Breast epithelium (tissue), 4 donors: ENCODE measurements around the gene TMEM273. TPM values are rescaled to one million over a fixed set of nuclear protein-coding genes. Genes with fewer than 3 reads are reported as not detected.
"Not testable (repeated sequence)": the region's sequence is repeated elsewhere in the genome, so short reads cannot be mapped to it uniquely, and the experiment has no call there.

ENCODE experiments used
- DNase-seq, 2 donors: peaks; one replicate each; pipeline ENCODE4 v3.0.0-alpha.2; 2019; ENCODE audit warnings: low spot score in 2 of 2
- H3K27ac ChIP-seq, 2 donors: fragments of 200-600 bp; sonication (generic) in 1 of 2; one replicate each; pipeline ENCODE4 v1.5.1; 2016 to 2019; ENCODE audit warnings: mild to moderate bottlenecking in 1 of 2
- H3K27me3 ChIP-seq, 2 donors: fragments of 200-600 bp; sonication (generic) in 1 of 2; one replicate each; pipeline versions ENCODE4 v1.5.1 to v1.6.0; 2017 to 2019; ENCODE audit warnings: control low read depth in 1 of 2, mild to moderate bottlenecking in 1 of 2
- H3K36me3 ChIP-seq: fragments of 200-600 bp; one replicate; pipeline ENCODE4 v1.5.1; 2019
- H3K4me1 ChIP-seq, 2 donors: fragments of 200-600 bp; sonication (generic); one replicate each; pipeline ENCODE4 v1.5.1; 2016 to 2019; ENCODE audit warnings: control low read depth in 1 of 2
- H3K4me3 ChIP-seq, 3 donors: fragments of 200-600 bp; sonication (generic); 1 replicate in 2 of 3; 2 replicates in 1 of 3; pipeline ENCODE4 v1.5.1; 2016 to 2019; ENCODE audit warnings: mild to moderate bottlenecking in 3 of 3, moderate library complexity in 2 of 3
- H3K9me3 ChIP-seq, 2 donors: fragments of 200-600 bp; sonication (generic) in 1 of 2; one replicate each; pipeline ENCODE4 v1.5.1; 2016 to 2019; ENCODE audit warnings: control low read depth in 1 of 2
- CTCF ChIP-seq, 3 donors: fragments of 450-650 bp; IDR thresholded peaks; one replicate each; pipeline ENCODE4 v1.5.1; 2016 to 2017; ENCODE audit warnings: antibody characterized with exemption in 3 of 3, mild to moderate bottlenecking in 3 of 3, moderate library complexity in 3 of 3
- POLR2A ChIP-seq: fragments of 450-650 bp; IDR thresholded peaks from one replicate; pipeline ENCODE4 v1.6.1; 2016; ENCODE audit warnings: antibody characterized with exemption, mild to moderate bottlenecking, moderate library complexity
- POLR2AphosphoS5 ChIP-seq, 3 donors: sonication (generic); formaldehyde crosslinking; IDR thresholded peaks; one replicate each; pipeline ENCODE4 v1.6.1; 2017; ENCODE audit warnings: antibody characterized with exemption in 3 of 3
- intact Hi-C: fragments of 100-400 bp; cut with DNase I; formaldehyde crosslinking; loops from one replicate; pipeline ENCODE4 v1.15.1; 2023; ENCODE audit warnings: low total_unique reads
- total RNA-seq, 3 donors: library from RNA; depleted of rRNA; stranded (reverse); fragments of >200 nt; gene quantifications; one replicate each; pipeline ENCODE4 v1.1.0, GENCODE V29; 2016

The TMEM273 gene
- total RNA-seq, 3 donors from 2014 or later, result 9.1 to 29.8 (median 18.4) TPM

- TF ChIP-seq POLR2A, result no peak
- no peak for TF ChIP-seq CTCF (IDR thresholded peaks at IDR 0.05)
- no peak for TF ChIP-seq POLR2AphosphoS5 (IDR thresholded peaks at IDR 0.05)
- H3K27me3 ChIP-seq, result no peaks in the 10 kb centered on the region
- DNase-seq, result no peak
- H3K36me3 ChIP-seq, result no peaks in the 10 kb centered on the region
- H3K4me3 ChIP-seq, result no peak overlapping the region
- intact Hi-C loops, result no loop called here
- no peak overlapping the region for H3K27ac ChIP-seq
- H3K9me3 ChIP-seq, result no peaks in the 10 kb centered on the region
- H3K4me1 ChIP-seq, result no peaks in the 10 kb centered on the region
Measured at GRCh38 chr10:49200854-49201253, 12.7 kb upstream of the TMEM273 start.

- H3K27ac ChIP-seq, result no peak overlapping the region
- H3K36me3 ChIP-seq, result no peaks in the 10 kb centered on the region
- no peaks in the 10 kb centered on the region for H3K9me3 ChIP-seq
- intact Hi-C loops, result no loop called here
- no peak for TF ChIP-seq CTCF (IDR thresholded peaks at IDR 0.05)
- TF ChIP-seq POLR2AphosphoS5 (IDR thresholded peaks at IDR 0.05), result no peak
- TF ChIP-seq POLR2A, result no peak
- no peak for DNase-seq
- no peaks in the 10 kb centered on the region for H3K4me1 ChIP-seq
- H3K4me3 ChIP-seq, result no peak overlapping the region
- no peaks in the 10 kb centered on the region for H3K27me3 ChIP-seq
Measured at GRCh38 chr10:49197171-49197570, 9.0 kb upstream of the TMEM273 start.

GRCh38 chr10:49195864-49196263, 7.7 kb upstream of the TMEM273 start:
- H3K4me1 ChIP-seq, DNase-seq, intact Hi-C loops, H3K4me3 ChIP-seq, H3K27ac ChIP-seq, H3K27me3 ChIP-seq, H3K9me3 ChIP-seq, H3K36me3 ChIP-seq: not testable (repeated sequence)

- H3K36me3 ChIP-seq, result no peaks in the 10 kb centered on the region
- intact Hi-C loops, result no loop called here
- H3K4me3 ChIP-seq, result no peak overlapping the region
- no peaks in the 10 kb centered on the region for H3K9me3 ChIP-seq
- no peaks in the 10 kb centered on the region for H3K4me1 ChIP-seq
- H3K27me3 ChIP-seq, result no peaks in the 10 kb centered on the region
- no peak for DNase-seq
- peak overlapping the region in 1 of 2 donors; percentile 54 for H3K27ac ChIP-seq
- TF ChIP-seq POLR2AphosphoS5 (IDR thresholded peaks at IDR 0.05), result no peak
- TF ChIP-seq POLR2A, result no peak
- no peak for TF ChIP-seq CTCF (IDR thresholded peaks at IDR 0.05)
Measured at GRCh38 chr10:49194212-49194920, 6.2 kb upstream of the TMEM273 start.

- intact Hi-C loops, result no loop called here
- H3K27ac ChIP-seq, result no peak overlapping the region
- H3K27me3 ChIP-seq, result no peaks in the 10 kb centered on the region
- H3K4me1 ChIP-seq, result no peaks in the 10 kb centered on the region
- TF ChIP-seq POLR2AphosphoS5 (IDR thresholded peaks at IDR 0.05) (no peak), POLR2A (no peak), CTCF (IDR thresholded peaks at IDR 0.05) (no peak)
- DNase-seq, result no peak
- H3K4me3 ChIP-seq, result no peak overlapping the region
- no peaks in the 10 kb centered on the region for H3K9me3 ChIP-seq
- no peaks in the 10 kb centered on the region for H3K36me3 ChIP-seq
Measured at GRCh38 chr10:49191349-49191748, 3.2 kb upstream of the TMEM273 start.

- Histone ChIP-seq H3K4me3 (no peak overlapping the region), H3K9me3 (no peaks in the 10 kb centered on the region), H3K4me1 (no peaks in the 10 kb centered on the region), H3K36me3 (no peaks in the 10 kb centered on the region), H3K27me3 (no peaks in the 10 kb centered on the region), H3K27ac (peak overlapping the region in 1 of 2 donors; percentile 80)
- DNase-seq, result no peak
- TF ChIP-seq POLR2AphosphoS5 (IDR thresholded peaks at IDR 0.05), result no peak
- TF ChIP-seq POLR2A, result no peak
- no peak for TF ChIP-seq CTCF (IDR thresholded peaks at IDR 0.05)
- intact Hi-C loops, result no loop called here
Measured at GRCh38 chr10:49189422-49189821, 1.2 kb upstream of the TMEM273 start.
